ENCODE results near the gene SPRTN.

SPRTN gene

GRCh38 chr1:231376875-231377549, 38.9 kb downstream of the SPRTN start:
- DNase-seq (ENCODE audit: low read depth in 2 of 2): no peak

- DNase-seq (ENCODE audit: low read depth in 2 of 2): no peak
Observed at GRCh38 chr1:231381729-231382128, 43.6 kb downstream of the SPRTN start.

DNA sequence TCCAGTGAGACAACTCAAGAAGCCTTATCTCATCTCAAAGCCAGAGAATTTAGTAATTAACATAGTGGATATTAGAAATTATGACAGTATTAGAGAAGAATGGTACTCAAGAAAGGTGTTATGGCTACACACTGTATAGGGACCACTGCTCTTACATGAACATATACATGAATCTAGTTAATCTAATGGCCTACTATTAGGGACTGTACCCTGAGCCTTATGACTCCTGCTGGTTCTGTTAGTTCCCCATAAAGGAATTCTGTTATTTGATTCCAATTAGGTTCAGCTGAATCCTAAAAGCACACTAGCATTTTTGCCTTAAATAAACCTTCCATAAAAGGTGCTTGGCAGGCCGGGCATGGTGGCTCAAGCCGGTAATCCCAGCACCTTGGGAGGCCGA, 44.3 kb downstream of the SPRTN start:
- no peak for DNase-seq (ENCODE audit: low read depth in 2 of 2)

- no peak for DNase-seq (ENCODE audit: low read depth in 2 of 2)
Observed at GRCh38 chr1:231383159-231383860, 45.2 kb downstream of the SPRTN start.

DNA sequence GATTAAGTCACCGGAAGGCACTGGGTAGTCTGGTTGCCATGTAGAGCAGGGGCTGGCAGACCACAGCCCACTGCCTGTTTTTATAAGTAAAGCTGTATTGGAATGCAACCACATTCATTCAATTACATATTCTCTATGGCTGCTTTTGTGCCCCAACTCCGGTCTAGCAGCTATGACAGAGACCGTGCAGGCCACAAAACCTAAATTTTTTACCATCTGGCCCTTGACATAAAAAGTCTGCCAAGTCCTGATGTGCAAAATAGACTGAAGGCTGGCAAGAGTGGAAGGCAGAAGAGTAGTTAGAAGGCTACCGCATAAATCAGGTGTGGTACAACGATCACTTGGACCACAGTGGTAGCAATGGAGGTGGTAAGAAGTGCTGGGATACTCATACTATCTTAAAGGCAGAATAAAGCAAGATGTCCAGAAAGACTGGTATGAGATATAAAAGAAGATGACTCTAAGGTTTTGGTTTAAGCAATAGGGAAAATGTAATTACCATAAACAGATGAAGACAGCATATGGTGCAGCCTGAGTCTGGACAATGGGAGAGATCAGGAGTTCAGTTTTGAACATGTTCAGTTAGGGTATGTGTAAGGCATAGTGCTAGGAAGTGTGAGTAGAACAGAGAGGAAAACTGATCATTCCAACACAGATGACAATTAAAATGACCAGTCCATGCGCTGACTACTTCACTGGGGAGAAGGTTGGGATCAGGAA, 46.8 kb downstream of the SPRTN start:
- DNase-seq (ENCODE audit: low read depth in 2 of 2): no peak

GRCh38 chr1:231385416-231385748, 47.3 kb downstream of the SPRTN start:
- DNase-seq (ENCODE audit: low read depth in 2 of 2): no peak

DNA sequence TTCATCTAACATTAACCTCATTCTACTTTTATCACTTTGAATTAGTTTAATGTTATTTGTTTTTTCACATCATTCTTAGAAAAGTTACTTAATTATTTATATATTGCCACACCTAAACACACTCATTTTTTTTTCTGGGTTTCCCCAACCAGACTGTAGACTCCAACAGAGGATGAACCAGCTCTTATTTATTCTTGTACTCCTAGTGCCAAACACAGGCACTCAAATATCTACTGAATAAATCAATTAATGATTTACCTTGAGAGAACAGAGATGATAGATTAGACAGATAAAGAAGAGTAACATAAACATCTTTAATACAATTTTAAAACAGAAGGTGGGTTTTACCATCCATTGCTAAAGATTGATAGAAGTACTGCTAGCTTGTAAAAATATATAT, 48.4 kb downstream of the SPRTN start:
- DNase-seq (ENCODE audit: low read depth in 2 of 2): no peak

DNA sequence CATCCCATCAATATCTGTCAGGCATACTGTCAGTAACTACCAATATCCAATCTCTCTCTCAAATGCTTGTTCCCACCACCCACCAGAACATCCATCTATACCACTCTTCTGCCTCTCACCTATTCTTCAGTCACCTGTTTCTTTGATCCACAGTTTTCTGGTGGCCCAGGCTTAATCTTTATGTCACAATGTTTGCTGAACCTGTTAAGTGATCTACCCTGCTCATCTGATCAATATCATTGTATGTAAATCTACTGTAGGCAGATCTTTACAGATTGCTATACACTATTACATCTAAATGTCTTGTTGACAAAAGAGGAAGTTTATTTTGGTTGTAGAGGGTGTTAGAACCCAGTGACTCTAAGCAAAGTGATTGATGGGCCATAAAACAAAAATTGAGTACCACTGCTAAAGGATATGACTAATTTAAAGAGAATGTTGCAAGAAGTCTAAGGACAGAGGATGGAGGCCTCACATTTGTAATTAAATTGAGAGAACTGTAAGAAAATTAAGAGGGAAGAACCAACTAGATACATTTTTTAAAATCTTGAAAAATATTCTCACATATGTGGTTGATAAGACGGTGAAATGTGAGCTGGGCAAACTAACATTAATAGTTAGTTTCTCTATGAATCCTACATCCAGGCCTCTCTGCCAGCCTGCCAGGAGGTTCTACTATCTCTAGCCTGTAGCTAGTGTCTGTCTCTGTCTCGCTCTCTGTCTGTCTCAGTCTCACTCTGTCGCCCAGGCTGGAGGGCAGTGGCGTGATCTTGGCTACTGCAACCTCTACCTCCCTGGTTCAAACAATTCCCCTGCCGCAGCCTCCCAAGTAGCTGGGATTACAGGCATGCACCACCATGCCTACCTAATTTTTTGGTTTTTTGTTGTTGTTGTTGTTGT, 49.9 kb downstream of the SPRTN start:
- no peak for DNase-seq (ENCODE audit: low read depth in 2 of 2)

- no peak for DNase-seq (ENCODE audit: low read depth in 2 of 2)
Observed at GRCh38 chr1:231390071-231390470, 52.0 kb downstream of the SPRTN start.

DNA sequence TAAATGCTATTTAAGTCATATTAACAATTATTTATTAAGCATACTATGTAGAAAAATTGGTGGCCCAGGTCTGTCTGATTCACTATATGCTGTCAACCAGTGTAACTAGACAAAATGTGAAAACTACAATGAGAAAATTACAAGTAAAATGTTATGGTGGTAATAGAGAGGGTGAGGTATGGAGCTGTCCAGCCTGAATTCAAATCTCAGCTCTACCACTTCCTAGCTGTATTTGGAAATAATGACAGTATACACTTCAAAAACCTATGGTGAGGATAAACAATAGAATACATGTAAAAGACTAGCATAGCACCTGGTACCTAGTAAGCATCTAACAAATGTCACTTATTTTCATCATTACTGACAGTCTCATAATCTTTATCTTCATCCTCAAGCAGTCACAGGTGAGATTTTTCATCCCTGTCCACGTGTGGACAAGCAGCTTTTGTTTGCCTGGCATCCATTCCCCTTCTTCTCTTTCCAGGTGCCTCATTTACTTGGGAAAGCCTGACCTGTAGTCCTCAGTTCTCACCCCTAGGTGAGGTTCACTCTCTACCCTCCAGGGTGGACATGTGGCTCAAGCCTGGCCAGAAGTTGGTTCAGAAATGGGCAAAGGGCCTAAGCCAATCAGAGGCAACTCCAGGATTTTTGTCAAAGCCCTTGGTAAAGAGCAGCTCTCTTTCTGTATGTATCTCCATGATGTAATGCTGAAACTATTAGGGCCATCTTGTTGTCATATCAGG, 54.5 kb downstream of the SPRTN start:
- DNase-seq (ENCODE audit: low read depth in 2 of 2): no peak

DNA sequence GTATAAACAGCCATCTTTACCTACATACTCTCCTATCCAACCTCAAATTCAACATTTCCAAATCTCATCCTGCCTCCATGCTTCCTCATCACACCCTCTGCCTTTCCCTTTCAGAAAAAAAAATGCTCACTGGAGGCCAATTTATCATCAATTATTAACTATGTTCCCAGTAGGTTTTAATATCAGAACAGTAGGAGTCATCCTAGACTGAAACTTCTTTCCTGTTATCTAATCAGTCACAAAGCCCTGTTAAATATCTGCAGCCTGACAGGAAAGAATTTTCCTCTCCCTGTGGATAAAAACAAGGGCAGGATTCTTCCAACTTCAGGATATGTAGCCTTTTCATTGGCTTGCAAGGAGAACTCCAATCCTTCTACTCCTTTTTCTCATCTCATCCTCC, 55.6 kb downstream of the SPRTN start:
- no peak for DNase-seq (ENCODE audit: low read depth in 2 of 2)

GRCh38 chr1:231395076-231395997, 57.2 kb downstream of the SPRTN start:
- DNase-seq (ENCODE audit: low read depth in 2 of 2): no peak

DNA sequence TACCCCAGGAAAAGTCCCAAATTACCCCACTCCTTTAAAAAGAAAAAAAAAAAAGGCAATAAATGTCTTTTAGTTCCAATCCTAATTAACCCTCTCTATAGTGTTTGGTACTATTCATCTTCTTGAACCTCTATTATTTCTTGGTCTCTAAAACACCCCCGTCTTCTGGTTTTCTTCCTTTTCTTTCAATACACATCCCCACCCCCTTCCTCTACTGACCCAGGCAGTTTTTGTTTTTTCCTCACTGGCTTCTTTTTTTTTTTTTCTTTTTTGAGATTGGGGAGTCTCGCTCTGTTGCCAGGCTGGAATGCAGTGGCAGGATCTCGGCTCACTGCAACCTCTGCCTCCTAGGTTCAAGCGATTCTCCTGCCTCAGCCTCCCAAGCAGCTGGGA, 57.9 kb downstream of the SPRTN start:
- no peak for DNase-seq (ENCODE audit: low read depth in 2 of 2)

DNA sequence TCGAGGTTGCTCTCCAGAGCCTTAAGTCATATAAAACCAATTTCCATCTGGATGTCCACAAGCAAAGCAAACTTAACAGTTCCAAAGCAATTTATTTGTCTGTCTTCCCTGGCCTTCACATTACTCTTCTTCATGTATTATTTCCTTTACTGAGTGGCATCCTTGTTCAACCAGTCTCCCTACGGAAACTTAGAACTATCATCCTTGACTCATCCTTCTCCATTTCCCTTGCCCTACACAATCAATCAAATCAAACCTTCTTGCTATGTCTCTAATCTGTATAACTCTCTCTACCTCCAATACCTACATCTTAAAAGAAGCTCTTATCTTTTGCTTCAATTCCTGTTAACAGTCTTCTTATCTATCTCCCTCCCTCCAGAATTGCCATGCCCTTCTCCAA, 58.5 kb downstream of the SPRTN start:
- DNase-seq (ENCODE audit: low read depth in 2 of 2): no peak

- no peak for DNase-seq (ENCODE audit: low read depth in 2 of 2)
Observed at GRCh38 chr1:231397886-231398671, 60.0 kb downstream of the SPRTN start.

GRCh38 chr1:231401478-231401877, 63.4 kb downstream of the SPRTN start:
- DNase-seq (ENCODE audit: low read depth in 2 of 2): no peak

DNA sequence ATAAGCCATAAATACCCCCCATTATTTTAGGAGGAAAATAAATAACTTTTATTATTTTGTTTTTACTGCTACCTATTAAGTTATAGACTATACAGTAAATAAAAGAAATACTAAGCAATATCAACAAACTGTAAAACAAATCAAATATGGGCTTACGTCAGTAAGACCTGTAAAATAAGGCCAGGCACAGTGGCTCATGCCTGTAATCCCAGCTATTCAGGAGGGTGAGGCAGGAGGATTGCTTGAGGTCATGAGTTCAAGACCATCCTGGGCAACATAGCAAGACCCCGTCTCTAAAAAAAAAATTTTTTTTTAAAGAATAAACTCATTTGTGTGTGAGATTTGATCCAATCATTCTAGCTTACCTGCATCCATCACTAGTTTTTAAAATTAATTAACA, 66.2 kb downstream of the SPRTN start:
- DNase-seq (ENCODE audit: low read depth in 2 of 2): no peak

Measured in stimulated activated CD8-positive, alpha-beta memory T cell treated with anti-CD3 and anti-CD28 coated beads, Interleukin-15, amount 100 ng/mL, for 4 hours (primary cell).